ENCODE data around the gene ARF6. TPM values are rescaled to one million over a fixed set of nuclear protein-coding genes. Genes with fewer than 3 reads are reported as not detected.

ARF6 gene
- total and polyA plus RNA-seq, 9 of the 15 experiments (the other 6 are each of a cell fraction or from before 2014, with no cell fraction given), result 15.3 to 35.2 (median 24.9) TPM

DNA sequence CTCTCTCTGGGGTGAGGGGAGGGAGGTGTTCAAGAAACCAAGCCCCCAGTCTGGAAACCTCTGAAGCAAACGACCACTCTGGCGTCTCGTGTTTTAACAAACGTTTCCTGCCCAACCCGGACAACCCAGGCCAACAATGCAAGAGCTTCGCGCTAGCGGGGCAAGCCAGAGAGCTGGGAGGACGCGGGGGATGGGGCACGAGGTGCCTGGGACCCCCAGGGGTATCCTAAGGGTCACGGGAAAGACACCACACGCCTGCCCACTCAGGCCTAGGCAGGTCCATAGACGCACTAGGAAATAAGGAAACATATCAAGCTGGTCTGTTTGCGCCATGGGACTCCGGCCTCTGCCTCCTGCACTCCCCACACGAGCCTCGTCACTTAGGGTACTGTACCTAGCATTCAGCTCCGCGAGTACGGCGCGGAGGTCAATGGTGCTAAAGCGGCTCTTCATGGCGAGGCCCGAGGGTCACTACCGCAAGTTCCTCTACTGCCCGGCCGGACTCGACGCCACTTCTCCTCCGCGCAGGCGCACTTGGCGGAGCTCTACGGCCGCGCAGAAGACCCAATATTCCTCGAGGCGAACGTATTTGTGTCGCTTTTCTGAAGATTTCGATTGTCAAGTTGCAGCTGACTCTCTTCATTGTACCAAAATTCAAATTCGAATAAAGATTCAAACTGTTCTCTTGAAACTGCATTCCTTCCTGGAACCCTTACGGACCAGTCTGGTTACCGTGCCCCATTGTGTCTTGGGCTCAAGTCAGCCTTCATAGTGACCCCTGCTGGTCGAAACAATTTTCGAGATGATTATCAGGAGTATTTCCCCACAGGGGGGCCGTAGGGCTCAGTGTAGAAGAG lies 40.4 kb upstream of the ARF6 start, which contains the start of gene NEMF (continued):
- TF ChIP-seq RB1 (IDR thresholded peaks at IDR 0.05; ENCODE audit: low read depth) (no peak; the same call in 1 of the 2 replicates), ELF1 (tag; IDR thresholded peaks at IDR 0.05) (peak; percentile 12; the same call in 1 of the 2 replicates), PREB (CRISPR knock-in tag; IDR thresholded peaks at IDR 0.05) (no peak), TBP (optimal IDR thresholded peaks at IDR 0.05; ENCODE audit: low read depth, low read length) (peak; percentile 73), ZNF551 (CRISPR knock-in tag; IDR thresholded peaks at IDR 0.05) (no peak), MBD1 (CRISPR knock-in tag; IDR thresholded peaks at IDR 0.05) (no peak), TCF7 (IDR thresholded peaks at IDR 0.05; ENCODE audit: borderline replicate concordance) (no peak), FOXA1 (IDR thresholded peaks at IDR 0.05; ENCODE audit: borderline replicate concordance) (no peak), HNRNPL (IDR thresholded peaks at IDR 0.05; ENCODE audit: low read depth, low read length) (no peak), MXD1 (CRISPR knock-in tag; IDR thresholded peaks at IDR 0.05; ENCODE audit: borderline replicate concordance, poor library complexity, severe bottlenecking) (no peak), RFX5 (IDR thresholded peaks at IDR 0.05; ENCODE audit: low read depth, low read length) (no peak), HSF4 (CRISPR knock-in tag; IDR thresholded peaks at IDR 0.05; ENCODE audit: borderline replicate concordance) (no peak), RAD51 (IDR thresholded peaks at IDR 0.05; ENCODE audit: borderline replicate concordance, low read depth) (no peak), MITF (IDR thresholded peaks at IDR 0.05) (no peak), CCNT2 (IDR thresholded peaks at IDR 0.05; ENCODE audit: borderline replicate concordance, extremely low read depth, insufficient read length, low read depth, low read length) (no peak), ZNF583 (CRISPR knock-in tag; IDR thresholded peaks at IDR 0.05) (no peak), ZNF707 (CRISPR knock-in tag; conservative IDR thresholded peaks at IDR 0.05) (no peak), ZFP1 (CRISPR knock-in tag; IDR thresholded peaks at IDR 0.05) (no peak), NFRKB (IDR thresholded peaks at IDR 0.05; ENCODE audit: low read depth) (0 out of 2 replicates have a peak, but pooled peaks have one; percentile 46), HMG20A (CRISPR knock-in tag; conservative IDR thresholded peaks at IDR 0.05) (no peak), TAF15 (IDR thresholded peaks at IDR 0.05; ENCODE audit: low read depth, low read length) (no peak)
- TF ChIP-seq, protein P1, sequence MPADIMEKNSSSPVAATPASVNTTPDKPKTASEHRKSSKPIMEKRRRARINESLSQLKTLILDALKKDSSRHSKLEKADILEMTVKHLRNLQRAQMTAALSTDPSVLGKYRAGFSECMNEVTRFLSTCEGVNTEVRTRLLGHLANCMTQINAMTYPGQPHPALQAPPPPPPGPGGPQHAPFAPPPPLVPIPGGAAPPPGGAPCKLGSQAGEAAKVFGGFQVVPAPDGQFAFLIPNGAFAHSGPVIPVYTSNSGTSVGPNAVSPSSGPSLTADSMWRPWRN (IDR thresholded peaks at IDR 0.05; ENCODE audit: low read depth), result no peak

Measured in K562 (cell line).